Aorta (tissue), 5 donors: ENCODE data around the gene LCN9. TPM values are rescaled to one million over a fixed set of nuclear protein-coding genes. Genes with fewer than 3 reads are reported as not detected.
"Not testable (repeated sequence)": the region's sequence is repeated elsewhere in the genome, so short reads cannot be mapped to it uniquely, and the experiment has no call there.

Source experiments
- ATAC-seq: fragments of 200-7000 bp; cut with Tn5 transposase; one replicate; pipeline ENCODE4 v1.9.1; 2022; ENCODE audit warnings: moderate library complexity; ENCODE audit not compliant: low FRiP score
- DNase-seq, 2 donors: peaks; one replicate each; pipeline ENCODE4 v3.0.0-alpha.2; 2020
- H3K27ac ChIP-seq, 2 donors: one replicate each; pipeline ENCODE4 v1.5.1; 2013; ENCODE audit warnings: low read length in 2 of 2, mild to moderate bottlenecking in 2 of 2, moderate library complexity in 2 of 2, control low read depth in 1 of 2, inconsistent platforms in 1 of 2, low read depth in 1 of 2
- H3K27me3 ChIP-seq, 2 donors: one replicate each; pipeline ENCODE4 v1.6.1; 2013; ENCODE audit warnings: control low read depth in 1 of 2, low read length in 1 of 2, mild to moderate bottlenecking in 1 of 2, moderate library complexity in 1 of 2; ENCODE audit not compliant: insufficient read depth in 2 of 2, control insufficient read depth in 1 of 2
- H3K36me3 ChIP-seq, 2 donors: one replicate each; pipeline ENCODE4 v1.6.1; 2013; ENCODE audit warnings: control low read depth in 1 of 2, low read length in 1 of 2, mild to moderate bottlenecking in 1 of 2; ENCODE audit not compliant: insufficient read depth in 2 of 2, control insufficient read depth in 1 of 2
- H3K4me1 ChIP-seq, 2 donors: one replicate each; pipeline ENCODE4 v1.6.1; 2013; ENCODE audit warnings: low read length in 2 of 2, control low read depth in 1 of 2, mild to moderate bottlenecking in 1 of 2, moderate library complexity in 1 of 2; ENCODE audit not compliant: insufficient read depth in 2 of 2, control insufficient read depth in 1 of 2
- H3K4me3 ChIP-seq, 2 donors: one replicate each; pipeline ENCODE4 v1.5.1; 2013; ENCODE audit warnings: low read length in 2 of 2, control low read depth in 1 of 2, mild to moderate bottlenecking in 1 of 2
- H3K9me3 ChIP-seq: one replicate; pipeline ENCODE4 v1.6.1; 2013; ENCODE audit warnings: mild to moderate bottlenecking, low read length; ENCODE audit not compliant: control insufficient read depth
- WGBS, 2 donors: extraction: QIAGEN DNeasy Blood & Tissue Kit; methylation state at CpG; one replicate each; pipeline ENCODE4 v1.1.7; 2013; 5-methylcytosine and 5-hydroxymethylcytosine counted together
- intact Hi-C, 2 donors: fragments of 100-400 bp; cut with DNase I; formaldehyde crosslinking; loops; one replicate each; pipeline versions ENCODE4 v1.14.2 to v1.15.0; 2022
- polyA plus RNA-seq, 2 donors: library from polyadenylated mRNA; stranded (reverse); fragments of 200-250 nt; gene quantifications; one replicate each; pipeline ENCODE4 v1.2.3, GENCODE V29; 2013
- total RNA-seq, 2 donors: library from RNA; stranded (reverse); fragmentation: NEBNext Ultra II Directional; extraction: Animal tissue kit (Norgen Biotek cat#: 25700); gene quantifications; one replicate each; pipeline ENCODE4 v1.2.1, GENCODE V29; 2021
- donor health status: healthy with polysubstance abuse.
- donor health status: Bipolar disorder and iron deficiency.
- donor health status: DM: no; HTN: no; CAD: no.
- donor health status: DM: no; HTN: no; CAD: no.
- donor health status: DM: yes; HTN: yes; CAD: no.

The LCN9 gene
- total and polyA plus RNA-seq, 4 donors = not detected

GRCh38 chr9:135618866-135619598, 44.1 kb upstream of the LCN9 start:
- Histone ChIP-seq H3K9me3 (no peaks in the 10 kb centered on the region), H3K27ac (no peak overlapping the region), H3K4me1 (no peaks in the 10 kb centered on the region), H3K4me3 (no peak overlapping the region), H3K27me3 (no peaks in the 10 kb centered on the region), H3K36me3 (no peaks in the 10 kb centered on the region)
- 86 to 88% methylated on average over 8 of the region's 8 CpGs for WGBS, 2 donors
- DNase-seq (no peak), ATAC-seq (no peak)
- intact Hi-C loops = no loop called here

- Histone ChIP-seq H3K4me1 (no peaks in the 10 kb centered on the region), H3K4me3 (no peak overlapping the region), H3K9me3 (no peaks in the 10 kb centered on the region), H3K36me3 (no peaks in the 10 kb centered on the region), H3K27ac (no peak overlapping the region), H3K27me3 (no peaks in the 10 kb centered on the region)
- intact Hi-C loops = no loop called here
- WGBS, 2 donors = 83 to 87% methylated on average over 10 of the region's 10 CpGs
- no peak for ATAC-seq
- DNase-seq = no peak
Observed at GRCh38 chr9:135619599-135619886, 43.6 kb upstream of the LCN9 start.

DNA sequence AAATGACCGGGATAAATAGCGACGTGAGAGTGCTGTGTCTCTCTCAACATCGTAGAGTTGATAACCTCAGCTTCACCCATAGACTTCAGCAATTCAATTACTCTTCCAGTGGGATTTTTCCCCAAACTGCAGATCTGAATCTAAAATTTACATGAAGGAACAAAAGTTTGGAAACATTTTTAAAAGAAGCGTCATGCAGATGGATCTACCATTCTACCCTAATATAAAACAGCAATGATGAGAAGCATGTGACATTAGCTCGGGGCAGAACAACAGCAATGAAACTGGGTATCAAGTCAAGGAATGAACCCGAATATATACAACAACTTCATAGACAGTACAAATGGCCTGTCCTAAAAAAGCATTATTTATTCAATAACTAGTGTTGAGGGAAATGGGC, 42.6 kb upstream of the LCN9 start:
- no peaks in the 10 kb centered on the region for H3K36me3 ChIP-seq
- no peaks in the 10 kb centered on the region for H3K27me3 ChIP-seq
- intact Hi-C loops = no loop called here
- no peak for DNase-seq
- no peak overlapping the region for H3K27ac ChIP-seq
- no peak for ATAC-seq
- 24 to 30% methylated on average over 7 of the region's 7 CpGs for WGBS, 2 donors
- no peaks in the 10 kb centered on the region for H3K9me3 ChIP-seq
- no peaks in the 10 kb centered on the region for H3K4me1 ChIP-seq
- H3K4me3 ChIP-seq = no peak overlapping the region

GRCh38 chr9:135622415-135623020, 40.6 kb upstream of the LCN9 start:
- ATAC-seq = no peak
- Histone ChIP-seq H3K27ac (no peak overlapping the region), H3K27me3 (no peaks in the 10 kb centered on the region), H3K9me3 (peaks cover 1% of the 10 kb centered on the region), H3K4me3 (no peak overlapping the region), H3K4me1 (no peaks in the 10 kb centered on the region), H3K36me3 (no peaks in the 10 kb centered on the region)
- intact Hi-C loops = no loop called here
- 56 to 60% methylated on average over 11 of the region's 11 CpGs for WGBS, 2 donors
- no peak for DNase-seq

- no peak for ATAC-seq
- Histone ChIP-seq H3K27ac (no peak overlapping the region), H3K4me1 (no peaks in the 10 kb centered on the region), H3K36me3 (no peaks in the 10 kb centered on the region), H3K4me3 (no peak overlapping the region), H3K9me3 (peaks cover 1% of the 10 kb centered on the region), H3K27me3 (no peaks in the 10 kb centered on the region)
- intact Hi-C loops = no loop called here
- no peak for DNase-seq
- 90 to 91% methylated on average over 14 of the region's 14 CpGs for WGBS, 2 donors
Observed at GRCh38 chr9:135624282-135624681, 38.8 kb upstream of the LCN9 start.

- 87% methylated on average over 10 of the region's 10 CpGs for WGBS, 2 donors
- ATAC-seq = no peak
- H3K27ac ChIP-seq = no peak overlapping the region
Observed at GRCh38 chr9:135632841-135633240, 30.3 kb upstream of the LCN9 start.

GRCh38 chr9:135636930-135637530, 26.1 kb upstream of the LCN9 start:
- intact Hi-C loops = loop anchor here in 1 of 2 donors (10.0 kb wide), 1 partner anchor 282 kb away; no protein-coding TSS in a partner anchor
- not testable (repeated sequence) for H3K4me1 ChIP-seq, ATAC-seq, DNase-seq, H3K27ac ChIP-seq, H3K4me3 ChIP-seq, H3K36me3 ChIP-seq, H3K27me3 ChIP-seq, H3K9me3 ChIP-seq
- WGBS, 2 donors = 83 to 84% methylated on average over 7 of the region's 7 CpGs

More at GRCh38 chr9:135632841-135633240, 30.3 kb upstream of the LCN9 start:
- DNase-seq = no peak
- H3K9me3 ChIP-seq = peaks cover 1% of the 10 kb centered on the region
- H3K4me3 ChIP-seq = no peak overlapping the region
- no peaks in the 10 kb centered on the region for H3K4me1 ChIP-seq
- H3K27me3 ChIP-seq = no peaks in the 10 kb centered on the region
- H3K36me3 ChIP-seq = no peaks in the 10 kb centered on the region
- intact Hi-C loops = loop anchor here in 1 of 2 donors (10.0 kb wide), 1 partner anchor 278 kb away; no protein-coding TSS in a partner anchor

DNA sequence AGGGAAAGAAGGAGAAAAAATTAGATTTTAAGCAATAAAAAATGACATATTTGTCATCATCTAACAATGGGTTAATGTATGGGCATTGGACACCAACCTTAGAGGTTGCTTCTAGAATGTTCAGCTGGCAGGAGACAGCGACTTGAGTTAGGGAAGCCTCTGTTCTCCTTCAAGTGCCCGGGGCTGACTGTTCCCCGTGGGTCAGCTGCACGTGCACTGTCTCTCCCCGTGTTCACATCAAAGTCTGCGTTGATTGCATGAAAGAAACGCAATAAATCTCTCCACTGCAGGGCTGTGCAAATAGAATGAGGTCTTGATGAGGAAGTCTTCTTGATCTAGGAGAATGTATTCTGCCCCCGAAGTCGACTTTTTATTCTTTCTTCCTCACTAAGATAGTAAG, 23.9 kb upstream of the LCN9 start, which contains the start of gene GLT6D1:
TSS of gene GLT6D1 (minus strand) at position 345 of the 400 bp plus-strand sequence. CDS start 353 bp downstream, outside the sequence.
- Histone ChIP-seq H3K4me3 (no peak within 1 kb of the TSS), H3K9me3 (peaks cover 3% of the 10 kb centered on the region), H3K27me3 (no peaks in the 10 kb centered on the region), H3K4me1 (no peaks in the 10 kb centered on the region), H3K27ac (no peak within 1 kb of the TSS), H3K36me3 (no peaks in the 10 kb centered on the region)
- ATAC-seq = no peak
- 64 to 74% methylated on average over 9 of the region's 9 CpGs for WGBS, 2 donors
- intact Hi-C loops = loop anchor here in 1 of 2 donors (10.0 kb wide), 1 partner anchor 284 kb away; no protein-coding TSS in a partner anchor
- DNase-seq = no peak
